Stimulated activated CD4-positive, alpha-beta T cell treated with anti-CD3 and anti-CD28 coated beads, Interleukin-15, amount 100 ng/mL, for 48 hours (primary cell): Measurements from ENCODE around the gene PXMP4.
A peak's percentile ranks its signal among the peaks of the same experiment; 100 is the strongest.

Source experiments
- DNase-seq, 2 donors: peaks; one replicate each; pipeline ENCODE4 v3.0.0-alpha.2; 2020; ENCODE audit warnings: low read depth in 2 of 2

The PXMP4 gene

GRCh38 chr20:33685328-33686099 is 34.6 kb downstream of the PXMP4 start:
- peak; percentile 58 to 64 for DNase-seq

- no peak for DNase-seq
These were observed 35.4 kb downstream of the PXMP4 start for GRCh38 chr20:33684533-33685327.

- no peak for DNase-seq
These were observed 38.3 kb downstream of the PXMP4 start for GRCh38 chr20:33681728-33682353.

DNA sequence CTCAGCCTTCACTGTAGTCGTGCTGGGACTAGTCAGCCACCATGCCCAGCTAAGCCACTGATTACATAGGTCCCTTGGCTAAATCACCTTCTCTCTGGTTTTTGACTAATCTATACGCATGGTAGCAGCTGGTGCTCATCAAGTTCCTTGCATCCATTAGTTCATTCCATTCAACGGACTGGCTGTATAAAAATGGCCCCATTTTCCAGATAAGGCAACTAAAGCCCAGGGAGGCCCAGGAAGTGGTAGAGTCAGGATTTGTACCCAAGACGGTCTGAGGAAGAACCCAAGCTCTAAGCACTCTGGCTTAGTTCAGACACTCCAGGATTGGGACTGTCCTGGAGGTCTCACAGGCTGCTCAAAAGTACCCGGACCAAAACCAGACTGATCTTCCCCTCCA is 38.8 kb downstream of the PXMP4 start:
- no peak for DNase-seq

DNA sequence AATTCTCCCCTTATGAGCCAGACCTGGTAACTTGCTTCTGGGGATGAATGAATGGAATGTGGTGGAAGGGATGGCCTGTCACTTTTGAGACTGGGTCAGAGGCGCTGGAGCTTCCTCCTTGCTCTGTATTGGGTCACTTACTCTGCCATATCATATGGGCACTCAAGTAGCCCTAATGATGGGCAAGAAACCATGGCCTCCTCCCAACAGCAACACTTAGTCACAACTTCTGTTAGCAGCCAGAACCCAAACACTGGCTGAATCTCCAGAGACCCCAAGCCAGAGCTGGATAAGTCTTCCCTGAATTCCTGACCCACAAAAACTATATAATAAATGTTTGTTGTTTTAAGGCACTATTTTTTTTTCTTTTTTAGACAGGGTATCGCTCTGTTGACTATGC is 39.4 kb downstream of the PXMP4 start:
- no peak for DNase-seq

DNA sequence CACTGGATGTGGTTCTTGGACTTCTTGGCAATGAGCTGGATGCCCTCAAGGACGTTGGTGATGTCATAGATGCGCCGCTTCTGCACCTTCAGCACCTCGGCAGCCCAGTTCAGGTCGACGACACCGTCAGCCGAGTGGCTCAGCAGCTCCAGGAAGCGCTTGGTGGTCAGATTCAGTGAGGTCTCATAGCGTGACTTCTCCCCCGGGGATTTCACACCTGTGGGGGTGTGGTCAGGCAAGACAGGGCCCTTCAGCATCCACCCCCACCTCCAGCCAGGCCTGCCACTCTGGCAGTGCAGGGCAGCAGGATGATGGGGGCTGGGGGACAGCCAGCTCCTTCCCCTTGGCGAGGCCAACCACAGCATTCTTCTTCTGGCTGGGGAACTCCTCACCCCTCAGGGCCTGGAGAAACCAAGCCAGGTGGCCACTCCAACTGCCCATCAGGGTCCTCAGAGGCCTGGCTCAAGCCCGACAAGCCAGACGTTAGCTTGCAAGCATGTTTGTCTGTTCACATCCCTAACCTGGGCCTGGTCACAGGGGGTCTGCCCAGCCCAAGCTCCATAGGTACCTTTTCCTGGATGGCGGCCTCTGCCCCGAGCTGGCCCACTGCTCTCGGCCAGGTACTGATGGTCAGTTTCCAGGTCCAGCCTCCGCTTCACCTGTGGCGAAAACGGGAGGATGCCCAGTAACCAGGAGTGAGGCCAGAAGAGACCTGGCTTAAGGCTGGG is 40.2 kb downstream of the PXMP4 start:
- DNase-seq: no peak

DNA sequence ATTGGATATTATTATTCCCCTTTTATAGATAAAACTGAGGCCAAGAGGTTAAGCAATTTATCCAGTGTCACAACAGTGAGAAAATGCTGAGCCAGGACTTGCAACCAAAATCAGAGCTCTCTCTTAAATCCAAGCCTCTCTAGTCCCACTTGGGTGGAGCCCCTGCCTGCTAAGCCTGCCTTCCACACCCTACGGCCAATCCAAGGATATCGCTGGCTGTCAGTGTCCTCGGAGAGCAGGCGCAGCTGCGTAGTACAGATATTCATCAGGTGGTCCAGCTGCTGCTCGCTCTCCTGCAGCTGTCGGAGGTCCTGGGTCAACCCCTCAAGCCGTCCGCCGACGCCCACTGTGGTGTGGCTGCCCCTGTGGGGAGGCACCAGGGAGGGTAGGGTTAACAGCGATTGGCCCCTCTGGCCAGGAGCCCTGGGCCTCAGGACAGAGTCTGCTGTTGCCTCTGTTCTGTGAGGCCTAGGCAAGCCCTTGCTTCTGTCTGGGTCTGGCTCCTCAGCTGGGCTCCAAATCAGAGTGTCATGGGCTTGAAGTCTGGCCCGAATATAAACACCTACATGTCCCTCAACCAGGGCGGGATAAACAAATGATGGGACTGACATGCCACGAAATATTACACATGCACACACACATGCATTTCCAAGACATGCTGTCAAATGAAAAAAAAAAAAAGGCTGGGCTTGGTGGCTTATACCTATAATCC is 42.0 kb downstream of the PXMP4 start:
- no peak for DNase-seq

DNA sequence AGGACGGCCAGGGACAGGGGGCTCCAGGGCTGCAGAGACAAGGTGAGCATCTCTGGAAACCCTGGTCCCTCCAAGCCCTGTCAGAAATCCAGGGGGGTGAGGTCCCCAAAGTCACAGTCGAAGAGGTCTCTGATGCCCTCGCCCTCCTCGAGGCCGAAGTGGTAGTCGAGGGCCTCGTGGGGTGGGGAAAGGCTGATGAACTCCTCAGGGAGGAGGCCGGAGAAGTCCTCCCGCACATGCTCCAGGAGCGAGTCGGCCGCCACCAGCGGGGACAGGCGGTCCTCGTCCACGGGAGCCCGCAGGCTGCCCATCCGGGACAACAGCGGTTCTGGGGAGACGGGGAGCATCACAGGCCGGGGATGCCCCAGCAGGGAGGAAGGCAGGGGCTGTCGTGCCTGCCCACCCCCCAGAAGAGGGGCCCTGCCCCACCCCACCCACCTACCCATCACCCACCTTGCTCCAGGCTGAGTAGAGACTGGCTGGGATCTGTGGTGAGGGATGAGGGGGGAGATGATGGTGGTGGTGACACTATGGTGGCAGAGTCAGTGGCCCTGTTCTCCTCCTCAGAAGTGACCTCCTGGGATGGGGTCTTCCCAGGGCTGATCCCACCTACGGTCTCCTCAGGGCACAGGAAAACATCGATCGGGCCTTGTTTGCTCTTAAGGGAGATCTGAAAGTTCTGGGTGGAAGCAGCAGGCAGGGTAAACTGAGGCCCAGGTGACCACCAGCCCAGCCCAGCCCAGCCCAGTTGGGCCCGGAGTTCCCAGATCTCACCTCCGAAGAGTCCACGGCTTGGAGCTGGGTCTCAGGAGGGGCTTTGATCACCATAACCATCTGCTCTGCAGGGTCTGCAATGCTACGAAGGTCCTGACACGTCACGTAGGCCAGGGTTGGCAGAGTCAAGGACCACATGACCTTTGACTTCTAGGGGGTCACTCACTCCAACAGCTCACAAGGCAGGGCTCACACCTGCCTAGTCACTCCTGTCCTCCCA is 43.2 kb downstream of the PXMP4 start:
- DNase-seq: no peak

- no peak for DNase-seq
These were observed 44.0 kb downstream of the PXMP4 start for GRCh38 chr20:33676121-33676520.

DNA sequence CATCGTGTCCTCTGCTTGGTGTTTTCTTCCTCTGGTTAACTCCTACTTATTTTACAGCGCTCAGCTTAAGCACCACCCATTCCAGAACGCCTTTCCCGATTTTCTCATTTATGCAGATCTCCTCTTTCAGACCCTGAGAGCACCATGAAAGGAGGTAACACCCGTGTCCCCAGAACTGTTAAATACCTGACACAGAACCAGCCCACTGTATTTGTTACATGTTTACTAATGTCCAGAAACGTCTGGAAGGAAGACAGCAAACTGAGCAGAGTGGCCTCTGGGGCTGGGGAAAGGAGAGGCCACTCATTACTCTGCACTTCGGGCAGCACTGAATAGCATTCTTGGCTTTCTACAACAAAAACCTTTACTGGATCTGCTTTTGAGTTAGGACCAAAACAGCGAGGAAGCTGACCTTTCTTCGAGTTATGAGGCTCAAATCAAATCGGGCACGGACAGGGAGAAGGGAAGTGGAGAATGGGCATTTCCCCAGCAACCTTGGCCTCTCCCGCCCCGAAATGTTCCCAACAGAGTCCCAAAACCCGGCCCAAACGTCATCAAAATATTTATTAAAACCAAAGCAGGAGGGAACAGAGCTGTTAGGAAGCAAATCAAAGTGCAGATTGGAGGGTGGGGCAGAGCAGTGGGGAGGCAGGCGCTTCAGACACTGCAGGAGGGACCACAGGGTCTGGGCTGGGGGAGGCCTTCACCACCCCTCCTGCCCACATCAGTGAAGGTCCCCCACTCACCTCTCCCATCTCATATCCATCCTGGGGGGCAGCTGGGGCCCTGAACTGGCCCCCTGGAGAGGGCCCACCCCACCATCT is 44.8 kb downstream of the PXMP4 start:
- DNase-seq: no peak

DNA sequence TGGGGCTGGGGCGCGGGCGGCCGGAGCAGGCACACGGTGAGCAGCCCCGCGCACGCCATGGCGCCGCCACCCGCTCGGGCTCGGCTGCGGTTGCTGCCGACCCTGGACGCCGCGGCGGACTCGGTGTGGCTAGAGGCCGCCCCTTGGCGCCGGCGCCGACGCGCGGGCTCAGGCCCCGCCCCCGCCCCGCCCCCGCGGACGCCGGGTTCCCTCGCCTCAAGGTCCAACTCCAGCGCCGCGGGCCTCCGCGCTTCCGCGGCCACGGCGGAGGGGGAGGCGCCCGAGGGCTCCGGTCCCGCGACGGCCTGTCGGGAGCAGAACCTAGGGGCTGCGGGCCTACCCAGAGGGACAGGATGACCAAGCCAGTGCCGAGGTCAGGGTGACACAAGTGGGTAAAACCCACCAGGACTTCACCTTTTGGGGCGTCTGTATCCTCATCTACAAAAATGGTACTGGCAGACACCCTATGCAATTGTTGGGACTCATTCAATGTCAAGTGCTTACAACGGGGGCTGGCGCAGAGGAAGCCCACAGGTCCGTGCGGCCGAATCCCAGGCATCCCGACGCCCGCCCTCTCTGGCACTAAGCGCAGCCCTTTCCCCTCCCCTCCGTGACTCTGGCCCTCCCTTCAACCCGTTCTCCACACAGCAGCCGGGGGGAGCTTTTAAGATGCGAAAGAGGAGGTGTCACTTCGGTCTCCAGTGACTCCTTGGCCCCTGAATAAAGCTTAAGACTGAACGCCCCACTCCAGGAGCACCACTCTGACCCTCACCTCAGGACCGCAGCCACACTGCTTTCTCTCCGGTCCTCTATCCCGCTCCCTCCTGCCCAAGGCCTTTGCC is 45.6 kb downstream of the PXMP4 start, which contains the start of gene NECAB3:
NECAB3 (minus strand) TSS at position 135 of the 842 bp plus-strand sequence; CDS start at position 59, 76 bp downstream.
- peak in 1 of 2 donors; percentile 55 for DNase-seq

GRCh38 chr20:33673410-33674293 is 46.5 kb downstream of the PXMP4 start:
- DNase-seq: no peak

DNA sequence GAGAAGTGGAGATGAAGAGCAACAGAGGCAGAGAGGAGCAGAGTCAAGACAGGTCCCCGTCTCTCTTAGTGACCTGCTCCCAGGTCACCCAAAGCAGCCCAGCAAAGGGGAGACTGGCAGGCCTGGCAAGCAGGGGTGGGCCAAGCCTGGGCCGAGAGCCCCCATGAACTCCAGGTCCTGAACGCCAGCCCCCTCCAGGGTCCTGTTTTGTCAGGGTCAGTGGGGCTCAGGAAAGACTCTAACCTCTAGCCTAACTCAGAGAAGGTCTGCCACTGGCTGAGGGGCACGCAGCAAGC is 47.0 kb downstream of the PXMP4 start:
- no peak for DNase-seq

- no peak for DNase-seq
These were observed 47.5 kb downstream of the PXMP4 start for GRCh38 chr20:33672426-33673113.

- DNase-seq: no peak
These were observed 48.4 kb downstream of the PXMP4 start for GRCh38 chr20:33671573-33672288.
